NB4 (cell line): ENCODE data around the gene DDX39A.

Source experiments
- DNase-seq: peaks from one replicate; pipeline ENCODE4 v3.0.0; 2010; ENCODE audit warnings: low read depth
- H3K4me3 ChIP-seq: one replicate; pipeline ENCODE4 v1.5.1; 2011; ENCODE audit warnings: mild to moderate bottlenecking, low read depth, low read length, moderate library complexity
- CTCF ChIP-seq: IDR thresholded peaks from one replicate; pipeline ENCODE4 v1.5.1; 2012; ENCODE audit warnings: low read depth, low read length
- MAX ChIP-seq: IDR thresholded peaks from 2 replicates; pipeline ENCODE4 v1.6.1; 2011; ENCODE audit warnings: low read depth, low read length
- MYC ChIP-seq: IDR thresholded peaks from 2 replicates; pipeline ENCODE4 v1.6.1; 2011; ENCODE audit warnings: low read depth, low read length
- POLR2A ChIP-seq: IDR thresholded peaks from 2 replicates; pipeline ENCODE4 v1.6.1; 2011; ENCODE audit warnings: mild to moderate bottlenecking; ENCODE audit not compliant: insufficient read length; ENCODE audit errors: extremely low read depth

Gene DDX39A

GRCh38 chr19:14442891-14443631, 23.9 kb upstream of the DDX39A start:
- TF ChIP-seq POLR2A (no peak), MYC (no peak), CTCF (no peak), MAX (no peak)
- no peak overlapping the region for H3K4me3 ChIP-seq
- no peak for DNase-seq

GRCh38 chr19:14441041-14441938, 22.1 kb upstream of the DDX39A start:
- no peak overlapping the region for H3K4me3 ChIP-seq
- DNase-seq = no peak
- TF ChIP-seq MYC = no peak
- TF ChIP-seq MAX = no peak
- TF ChIP-seq POLR2A = no peak
- TF ChIP-seq CTCF = no peak

- DNase-seq = peak; percentile 95
- H3K4me3 ChIP-seq = peak overlapping the region; percentile 67
Measured at GRCh38 chr19:14440049-14440448, 20.9 kb upstream of the DDX39A start.

GRCh38 chr19:14439014-14439413, 19.9 kb upstream of the DDX39A start:
- TF ChIP-seq MAX (no peak), MYC (no peak), CTCF (no peak), POLR2A (no peak)
- H3K4me3 ChIP-seq = no peak overlapping the region
- peak; percentile 66 for DNase-seq

More at GRCh38 chr19:14440049-14440448, 20.9 kb upstream of the DDX39A start:
- TF ChIP-seq MYC (peak; percentile 22; the same call in 1 of the 2 replicates), MAX (peak; percentile 33; the same call in 1 of the 2 replicates), CTCF (no peak)

GRCh38 chr19:14437578-14438140, 18.5 kb upstream of the DDX39A start:
- DNase-seq = no peak
- TF ChIP-seq POLR2A (no peak), MYC (no peak), CTCF (no peak), MAX (no peak)
- no peak overlapping the region for H3K4me3 ChIP-seq
